ENCODE results near the gene GPC6.
"Not testable (repeated sequence)": the region's sequence is repeated elsewhere in the genome, so short reads cannot be mapped to it uniquely, and the experiment has no call there.

The GPC6 gene

GRCh38 chr13:94204946-94205345 is 978.3 kb downstream of the GPC6 start:
- no peak for DNase-seq (ENCODE audit: low read depth in 2 of 2)

GRCh38 chr13:94205896-94206295 is 979.3 kb downstream of the GPC6 start:
- no peak for DNase-seq (ENCODE audit: low read depth in 2 of 2)

- no peak for DNase-seq (ENCODE audit: low read depth in 2 of 2)
Observed at GRCh38 chr13:94209117-94209516, 982.5 kb downstream of the GPC6 start.

- DNase-seq (ENCODE audit: low read depth in 2 of 2), result not testable (repeated sequence)
Observed at GRCh38 chr13:94209913-94210312, 983.3 kb downstream of the GPC6 start.

- no peak for DNase-seq (ENCODE audit: low read depth in 2 of 2)
Observed at GRCh38 chr13:94210816-94211215, 984.2 kb downstream of the GPC6 start.

- no peak for DNase-seq (ENCODE audit: low read depth in 2 of 2)
Observed at GRCh38 chr13:94212196-94212595, 985.6 kb downstream of the GPC6 start.

- DNase-seq (ENCODE audit: low read depth in 2 of 2), result no peak
Observed at GRCh38 chr13:94214121-94214520, 987.5 kb downstream of the GPC6 start.

- no peak for DNase-seq (ENCODE audit: low read depth in 2 of 2)
Observed at GRCh38 chr13:94214975-94215374, 988.4 kb downstream of the GPC6 start.

GRCh38 chr13:94216476-94216875 is 989.9 kb downstream of the GPC6 start:
- no peak for DNase-seq (ENCODE audit: low read depth in 2 of 2)

- no peak for DNase-seq (ENCODE audit: low read depth in 2 of 2)
Observed at GRCh38 chr13:94217370-94217769, 990.8 kb downstream of the GPC6 start.

- DNase-seq (ENCODE audit: low read depth in 2 of 2), result no peak
Observed at GRCh38 chr13:94218537-94218936, 991.9 kb downstream of the GPC6 start.

- DNase-seq (ENCODE audit: low read depth in 2 of 2), result no peak
Observed at GRCh38 chr13:94218951-94219350, 992.3 kb downstream of the GPC6 start.

GRCh38 chr13:94224670-94225069 is 998.1 kb downstream of the GPC6 start:
- DNase-seq (ENCODE audit: low read depth in 2 of 2), result no peak

GRCh38 chr13:94227255-94227879 is 1000.8 kb downstream of the GPC6 start:
- DNase-seq (ENCODE audit: low read depth in 2 of 2), result no peak

GRCh38 chr13:94228763-94229162 is 1002.2 kb downstream of the GPC6 start:
- no peak for DNase-seq (ENCODE audit: low read depth in 2 of 2)

GRCh38 chr13:94232161-94232950 is 1005.7 kb downstream of the GPC6 start:
- DNase-seq (ENCODE audit: low read depth in 2 of 2), result no peak

GRCh38 chr13:94232956-94233355 is 1006.3 kb downstream of the GPC6 start:
- DNase-seq (ENCODE audit: low read depth in 2 of 2), result no peak

GRCh38 chr13:94233401-94233800 is 1006.8 kb downstream of the GPC6 start:
- no peak for DNase-seq (ENCODE audit: low read depth in 2 of 2)

- DNase-seq (ENCODE audit: low read depth in 2 of 2), result no peak
Observed at GRCh38 chr13:94233837-94234236, 1007.2 kb downstream of the GPC6 start.

- DNase-seq (ENCODE audit: low read depth in 2 of 2), result no peak
Observed at GRCh38 chr13:94234738-94235137, 1008.1 kb downstream of the GPC6 start.

GRCh38 chr13:94236132-94236531 is 1009.5 kb downstream of the GPC6 start:
- no peak for DNase-seq (ENCODE audit: low read depth in 2 of 2)

GRCh38 chr13:94236872-94237271 is 1010.3 kb downstream of the GPC6 start:
- DNase-seq (ENCODE audit: low read depth in 2 of 2), result no peak

GRCh38 chr13:94239135-94239534 is 1012.5 kb downstream of the GPC6 start:
- no peak for DNase-seq (ENCODE audit: low read depth in 2 of 2)

Measured in activated CD8-positive, alpha-beta memory T cell treated with anti-CD3 and anti-CD28 coated beads for 4 hours (primary cell).